Suprapubic skin (tissue), 4 donors: ENCODE data around the gene GRIK4.

Source experiments
- EP300 ChIP-seq: sonication (generic); formaldehyde crosslinking; IDR thresholded peaks from one replicate; pipeline ENCODE4 v1.6.1; 2017; ENCODE audit warnings: antibody characterized with exemption
- POLR2A ChIP-seq, 2 donors: fragments of 450-650 bp; IDR thresholded peaks; one replicate each; pipeline ENCODE4 v1.6.1; 2017; ENCODE audit warnings: antibody characterized with exemption in 2 of 2, mild to moderate bottlenecking in 2 of 2, moderate library complexity in 2 of 2
- POLR2AphosphoS5 ChIP-seq, 3 donors: sonication (generic); formaldehyde crosslinking; IDR thresholded peaks; one replicate each; pipeline ENCODE4 v1.6.1; 2017; ENCODE audit warnings: antibody characterized with exemption in 3 of 3
- TF ChIP-seq, protein P1 (sequence below), 2 donors: fragments of 200-600 bp in 1 of 2; fragments of 450-650 bp in 1 of 2; sonication (generic) in 1 of 2; IDR thresholded peaks; one replicate each; pipeline ENCODE4 v1.5.1; 2016 to 2019; ENCODE audit warnings: antibody characterized with exemption in 2 of 2, mild to moderate bottlenecking in 1 of 2, moderate library complexity in 1 of 2

- TF ChIP-seq, protein P1, sequence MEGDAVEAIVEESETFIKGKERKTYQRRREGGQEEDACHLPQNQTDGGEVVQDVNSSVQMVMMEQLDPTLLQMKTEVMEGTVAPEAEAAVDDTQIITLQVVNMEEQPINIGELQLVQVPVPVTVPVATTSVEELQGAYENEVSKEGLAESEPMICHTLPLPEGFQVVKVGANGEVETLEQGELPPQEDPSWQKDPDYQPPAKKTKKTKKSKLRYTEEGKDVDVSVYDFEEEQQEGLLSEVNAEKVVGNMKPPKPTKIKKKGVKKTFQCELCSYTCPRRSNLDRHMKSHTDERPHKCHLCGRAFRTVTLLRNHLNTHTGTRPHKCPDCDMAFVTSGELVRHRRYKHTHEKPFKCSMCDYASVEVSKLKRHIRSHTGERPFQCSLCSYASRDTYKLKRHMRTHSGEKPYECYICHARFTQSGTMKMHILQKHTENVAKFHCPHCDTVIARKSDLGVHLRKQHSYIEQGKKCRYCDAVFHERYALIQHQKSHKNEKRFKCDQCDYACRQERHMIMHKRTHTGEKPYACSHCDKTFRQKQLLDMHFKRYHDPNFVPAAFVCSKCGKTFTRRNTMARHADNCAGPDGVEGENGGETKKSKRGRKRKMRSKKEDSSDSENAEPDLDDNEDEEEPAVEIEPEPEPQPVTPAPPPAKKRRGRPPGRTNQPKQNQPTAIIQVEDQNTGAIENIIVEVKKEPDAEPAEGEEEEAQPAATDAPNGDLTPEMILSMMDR (IDR thresholded peaks at IDR 0.05): no peak
- TF ChIP-seq POLR2A (IDR thresholded peaks at IDR 0.05): no peak
- TF ChIP-seq POLR2AphosphoS5 (IDR thresholded peaks at IDR 0.05): no peak
- TF ChIP-seq EP300: no peak
These were observed 12.5 kb upstream of the GRIK4 start for GRCh38 chr11:120499088-120499487.
